Mononuclear cell (primary cell): ENCODE measurements around the gene MLF1. TPM values are rescaled to one million over a fixed set of nuclear protein-coding genes. Genes with fewer than 3 reads are reported as not detected.
A peak's percentile ranks its signal among the peaks of the same experiment; 100 is the strongest.
"Not testable (repeated sequence)": the region's sequence is repeated elsewhere in the genome, so short reads cannot be mapped to it uniquely, and the experiment has no call there.

Source experiments
- H3K27me3 ChIP-seq: 2 replicates; pipeline ENCODE4 v1.6.0; 2011; ENCODE audit warnings: low read length, control low read depth; ENCODE audit not compliant: insufficient read depth
- H3K4me1 ChIP-seq: 2 replicates; pipeline ENCODE4 v1.5.1; 2011; ENCODE audit warnings: mild to moderate bottlenecking, low read length, control low read depth; ENCODE audit not compliant: insufficient read depth
- H3K4me3 ChIP-seq: 2 replicates; pipeline ENCODE4 v1.5.1; 2011; ENCODE audit warnings: mild to moderate bottlenecking, low read length, moderate library complexity
- H3K9me3 ChIP-seq: 2 replicates; pipeline ENCODE4 v1.5.1; 2011; ENCODE audit warnings: low read depth, mild to moderate bottlenecking, control low read depth, low read length
- total RNA-seq: library from RNA; depleted of rRNA; stranded (reverse); fragments of >200 nt; gene quantifications from one replicate; pipeline ENCODE4 v1.2.3, GENCODE V29; 2012

Gene MLF1
- total RNA-seq = 0.73 TPM

GRCh38 chr3:158570999-158571702, at the start of gene MLF1:
TSS of gene MLF1 (plus strand) at chr3:158571194. CDS start at chr3:158571301, 107 bp downstream.
- Histone ChIP-seq H3K4me1 (peaks cover 9% of the 10 kb centered on the region), H3K27me3 (peaks cover 33% of the 10 kb centered on the region), H3K9me3 (no peaks in the 10 kb centered on the region), H3K4me3 (peak within 1 kb of the TSS; percentile 29)

GRCh38 chr3:158522221-158523136, 48.5 kb upstream of the MLF1 start:
- H3K4me3 ChIP-seq = no peak overlapping the region
- no peaks in the 10 kb centered on the region for H3K4me1 ChIP-seq
- H3K9me3 ChIP-seq = no peaks in the 10 kb centered on the region
- H3K27me3 ChIP-seq = no peaks in the 10 kb centered on the region

- H3K9me3 ChIP-seq = no peaks in the 10 kb centered on the region
- H3K4me3 ChIP-seq = no peak overlapping the region
These were observed 42.8 kb upstream of the MLF1 start for GRCh38 chr3:158528076-158528674.

GRCh38 chr3:158531334-158531733, 39.7 kb upstream of the MLF1 start:
- no peaks in the 10 kb centered on the region for H3K4me1 ChIP-seq
- H3K4me3 ChIP-seq = no peak overlapping the region
- no peaks in the 10 kb centered on the region for H3K9me3 ChIP-seq
- no peaks in the 10 kb centered on the region for H3K27me3 ChIP-seq

More at GRCh38 chr3:158528076-158528674, 42.8 kb upstream of the MLF1 start:
- no peaks in the 10 kb centered on the region for H3K4me1 ChIP-seq
- H3K27me3 ChIP-seq = no peaks in the 10 kb centered on the region

GRCh38 chr3:158532099-158532734, 38.8 kb upstream of the MLF1 start:
- Histone ChIP-seq H3K4me1 (no peaks in the 10 kb centered on the region), H3K9me3 (no peaks in the 10 kb centered on the region), H3K27me3 (no peaks in the 10 kb centered on the region), H3K4me3 (no peak overlapping the region)

- Histone ChIP-seq H3K9me3 (no peaks in the 10 kb centered on the region), H3K4me3 (no peak overlapping the region), H3K4me1 (no peaks in the 10 kb centered on the region), H3K27me3 (no peaks in the 10 kb centered on the region)
These were observed 35.1 kb upstream of the MLF1 start for GRCh38 chr3:158535918-158536317.

GRCh38 chr3:158539414-158540014, 31.5 kb upstream of the MLF1 start:
- Histone ChIP-seq H3K4me3 (no peak overlapping the region), H3K27me3 (no peaks in the 10 kb centered on the region), H3K4me1 (no peaks in the 10 kb centered on the region), H3K9me3 (no peaks in the 10 kb centered on the region)

GRCh38 chr3:158540066-158540465, 30.9 kb upstream of the MLF1 start:
- H3K27me3 ChIP-seq = no peaks in the 10 kb centered on the region
- H3K9me3 ChIP-seq = no peaks in the 10 kb centered on the region
- no peaks in the 10 kb centered on the region for H3K4me1 ChIP-seq
- H3K4me3 ChIP-seq = no peak overlapping the region

- Histone ChIP-seq H3K4me1 (no peaks in the 10 kb centered on the region), H3K4me3 (no peak overlapping the region), H3K27me3 (no peaks in the 10 kb centered on the region), H3K9me3 (no peaks in the 10 kb centered on the region)
These were observed 22.3 kb upstream of the MLF1 start for GRCh38 chr3:158548691-158549090.

- not testable (repeated sequence) for H3K4me1 ChIP-seq, H3K9me3 ChIP-seq, H3K4me3 ChIP-seq, H3K27me3 ChIP-seq
These were observed 21.1 kb upstream of the MLF1 start for GRCh38 chr3:158549938-158550337.

- Histone ChIP-seq H3K27me3 (no peaks in the 10 kb centered on the region), H3K4me1 (no peaks in the 10 kb centered on the region), H3K4me3 (no peak overlapping the region), H3K9me3 (no peaks in the 10 kb centered on the region)
These were observed 18.9 kb upstream of the MLF1 start for GRCh38 chr3:158552124-158552523.

GRCh38 chr3:158559504-158559903, 11.5 kb upstream of the MLF1 start:
- H3K4me3 ChIP-seq = no peak overlapping the region
- no peaks in the 10 kb centered on the region for H3K9me3 ChIP-seq
- H3K4me1 ChIP-seq = no peaks in the 10 kb centered on the region
- H3K27me3 ChIP-seq = no peaks in the 10 kb centered on the region

- no peak overlapping the region for H3K4me3 ChIP-seq
- no peaks in the 10 kb centered on the region for H3K27me3 ChIP-seq
- no peaks in the 10 kb centered on the region for H3K9me3 ChIP-seq
- H3K4me1 ChIP-seq = no peaks in the 10 kb centered on the region
These were observed 10.0 kb upstream of the MLF1 start for GRCh38 chr3:158560979-158561378.

GRCh38 chr3:158562674-158563073, 8.3 kb upstream of the MLF1 start:
- Histone ChIP-seq H3K4me3 (no peak overlapping the region), H3K4me1 (no peaks in the 10 kb centered on the region), H3K27me3 (peaks cover 6% of the 10 kb centered on the region), H3K9me3 (no peaks in the 10 kb centered on the region)
